Activated naive CD8-positive, alpha-beta T cell treated with anti-CD3 and anti-CD28 coated beads, Interleukin-2, amount 10 ng/mL, durations not matched to agents 7 days and 5 days (primary cell): ENCODE measurements around the gene LLGL2. TPM values are rescaled to one million over a fixed set of nuclear protein-coding genes. Genes with fewer than 3 reads are reported as not detected.

Experiments used
- ATAC-seq: fragments of 150-1000 bp; cut with Tn5 transposase; one replicate; pipeline ENCODE4 v1.10.0; 2021; ENCODE audit warnings: low read depth, moderate library complexity
- POLR2A ChIA-PET: fragments of 350-600 bp; sonication (Branson Sonifier 250); formaldehyde crosslinking; loops from one replicate; lab custom pipeline; 2021; ENCODE audit warnings: antibody characterized with exemption; lab: Charles Lee
- DNase-seq: peaks from one replicate; pipeline ENCODE4 v3.0.0; 2021
- H3K27ac Mint-ChIP-seq: one replicate; pipeline ENCODE4 v1.8.0; 2022; ENCODE audit warnings: mild to moderate bottlenecking, mixed read lengths
- H3K27me3 Mint-ChIP-seq: one replicate; pipeline ENCODE4 v1.8.0; 2022; ENCODE audit warnings: mild to moderate bottlenecking, moderate library complexity, mixed read lengths
- H3K36me3 Mint-ChIP-seq: one replicate; pipeline ENCODE4 v1.8.0; 2021; ENCODE audit warnings: mild to moderate bottlenecking, mixed read lengths
- H3K4me1 Mint-ChIP-seq: one replicate; pipeline ENCODE4 v1.8.0; 2021; ENCODE audit warnings: mixed read lengths
- H3K4me3 Mint-ChIP-seq: one replicate; pipeline ENCODE4 v1.8.0; 2022; ENCODE audit warnings: mild to moderate bottlenecking, moderate library complexity, mixed read lengths
- H3K9me3 Mint-ChIP-seq: one replicate; pipeline ENCODE4 v1.8.0; 2021; ENCODE audit warnings: mixed read lengths
- total RNA-seq, 2 experiments: library from RNA; stranded (reverse); gene quantifications; one replicate each; pipeline ENCODE4 v1.2.3, GENCODE V29; 2021

LLGL2 gene
- total RNA-seq, 2 experiments from 2014 or later = 36.9 to 37.2 TPM

- Mint-ChIP-seq H3K27me3 (no peaks in the 10 kb centered on the region), H3K36me3 (peaks cover 18% of the 10 kb centered on the region), H3K4me3 (no peak overlapping the region), H3K4me1 (peaks cover 23% of the 10 kb centered on the region), H3K27ac (peak overlapping the region; percentile 98), H3K9me3 (no peaks in the 10 kb centered on the region)
- ATAC-seq = no peak
- POLR2A ChIA-PET = interaction anchor here (0.8 to 4.6 kb wide), 2 partner anchors 29 to 224 kb away, joined by 4 to 27 read pairs; partner anchors contain the start of genes GGA3, MRPS7 and TMEM94
- no peak for DNase-seq
Measured at GRCh38 chr17:75486151-75486550, 39.3 kb upstream of the LLGL2 start.

DNA sequence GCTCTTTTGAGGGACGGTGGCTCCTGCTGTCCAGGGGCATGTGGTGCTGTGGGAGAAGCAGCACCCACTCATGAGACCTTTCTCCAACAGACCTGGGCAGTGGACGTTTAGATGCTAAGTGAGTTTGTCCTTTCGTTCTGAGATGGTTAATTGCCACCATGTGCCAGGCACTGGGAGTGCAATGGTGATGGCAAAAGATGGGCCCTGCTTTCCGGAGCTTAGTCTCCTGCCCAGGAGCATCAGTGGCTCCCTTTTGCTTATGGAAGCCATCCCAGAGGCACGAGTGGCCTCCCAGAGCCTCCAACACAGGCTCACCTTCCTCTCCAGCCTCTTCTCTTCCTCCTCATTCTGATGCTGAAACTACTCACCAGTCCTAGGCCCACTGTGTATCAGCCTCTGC is 38.5 kb upstream of the LLGL2 start:
- peaks cover 23% of the 10 kb centered on the region for H3K4me1 Mint-ChIP-seq
- peak overlapping the region; percentile 98 for H3K27ac Mint-ChIP-seq
- H3K27me3 Mint-ChIP-seq = no peaks in the 10 kb centered on the region
- DNase-seq (no peak), ATAC-seq (no peak)
- peak overlapping the region; percentile 77 for H3K4me3 Mint-ChIP-seq
- H3K9me3 Mint-ChIP-seq = no peaks in the 10 kb centered on the region
- peaks cover 18% of the 10 kb centered on the region for H3K36me3 Mint-ChIP-seq
- POLR2A ChIA-PET = interaction anchor here (0.6 to 4.6 kb wide), 12 partner anchors 10 to 216 kb away, joined by 3 to 27 read pairs (median 5); partner anchors contain the start of genes MIF4GD, TMEM94 and TSEN54

GRCh38 chr17:75487351-75488070 is 38.0 kb upstream of the LLGL2 start:
- H3K9me3 Mint-ChIP-seq = no peaks in the 10 kb centered on the region
- H3K27me3 Mint-ChIP-seq = no peaks in the 10 kb centered on the region
- DNase-seq = peak; percentile 72
- H3K4me1 Mint-ChIP-seq = peaks cover 23% of the 10 kb centered on the region
- peaks cover 18% of the 10 kb centered on the region for H3K36me3 Mint-ChIP-seq
- POLR2A ChIA-PET = interaction anchor here (0.7 to 4.6 kb wide), 12 partner anchors 9 to 216 kb away, joined by 3 to 27 read pairs (median 5); partner anchors contain the start of genes MIF4GD, TMEM94 and TSEN54
- peak; percentile 95 for ATAC-seq
- H3K4me3 Mint-ChIP-seq = peak overlapping the region; percentile 77
- peak overlapping the region; percentile 98 for H3K27ac Mint-ChIP-seq

GRCh38 chr17:75488693-75489510 is 36.6 kb upstream of the LLGL2 start:
- ATAC-seq = no peak
- POLR2A ChIA-PET = interaction anchor here (2.0 to 4.6 kb wide), 3 partner anchors 9 to 218 kb away, joined by 5 to 27 read pairs (median 6); partner anchors contain the start of genes MIF4GD and TMEM94
- Mint-ChIP-seq H3K4me3 (peak overlapping the region; percentile 5), H3K9me3 (no peaks in the 10 kb centered on the region), H3K27ac (peak overlapping the region; percentile 98), H3K36me3 (peaks cover 18% of the 10 kb centered on the region), H3K4me1 (peaks cover 23% of the 10 kb centered on the region), H3K27me3 (no peaks in the 10 kb centered on the region)
- no peak for DNase-seq

DNA sequence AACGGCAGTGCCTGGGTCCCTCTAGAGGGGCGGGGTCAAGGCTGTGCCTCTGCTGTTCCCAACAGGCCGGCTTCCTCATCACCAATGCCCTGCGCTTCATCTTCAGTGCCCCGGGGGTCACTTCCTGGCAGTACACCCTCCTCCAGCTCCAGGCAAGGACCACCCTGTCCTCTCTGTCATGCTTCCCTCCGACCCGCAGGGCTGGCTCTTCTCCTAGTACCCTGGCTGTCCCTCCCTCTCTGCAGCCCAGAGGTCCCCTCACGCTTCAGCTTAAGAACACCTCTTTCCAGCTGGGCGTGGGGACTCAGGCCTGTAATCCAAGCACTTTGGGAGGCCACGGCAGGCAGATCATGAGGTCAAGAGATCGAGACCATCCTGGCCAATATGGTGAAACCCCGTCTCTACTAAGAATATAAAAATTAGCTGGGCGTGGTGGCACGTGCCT is 36.0 kb upstream of the LLGL2 start:
- H3K4me3 Mint-ChIP-seq = no peak overlapping the region
- H3K4me1 Mint-ChIP-seq = peaks cover 23% of the 10 kb centered on the region
- no peaks in the 10 kb centered on the region for H3K27me3 Mint-ChIP-seq
- no peaks in the 10 kb centered on the region for H3K9me3 Mint-ChIP-seq
- POLR2A ChIA-PET = interaction anchor here (0.6 kb wide), 1 partner anchor 33 kb away, joined by 3 read pairs; the partner anchor contains the start of gene TMEM94
- peaks cover 18% of the 10 kb centered on the region for H3K36me3 Mint-ChIP-seq
- peak overlapping the region; percentile 77 for H3K27ac Mint-ChIP-seq
- DNase-seq (no peak), ATAC-seq (no peak)

DNA sequence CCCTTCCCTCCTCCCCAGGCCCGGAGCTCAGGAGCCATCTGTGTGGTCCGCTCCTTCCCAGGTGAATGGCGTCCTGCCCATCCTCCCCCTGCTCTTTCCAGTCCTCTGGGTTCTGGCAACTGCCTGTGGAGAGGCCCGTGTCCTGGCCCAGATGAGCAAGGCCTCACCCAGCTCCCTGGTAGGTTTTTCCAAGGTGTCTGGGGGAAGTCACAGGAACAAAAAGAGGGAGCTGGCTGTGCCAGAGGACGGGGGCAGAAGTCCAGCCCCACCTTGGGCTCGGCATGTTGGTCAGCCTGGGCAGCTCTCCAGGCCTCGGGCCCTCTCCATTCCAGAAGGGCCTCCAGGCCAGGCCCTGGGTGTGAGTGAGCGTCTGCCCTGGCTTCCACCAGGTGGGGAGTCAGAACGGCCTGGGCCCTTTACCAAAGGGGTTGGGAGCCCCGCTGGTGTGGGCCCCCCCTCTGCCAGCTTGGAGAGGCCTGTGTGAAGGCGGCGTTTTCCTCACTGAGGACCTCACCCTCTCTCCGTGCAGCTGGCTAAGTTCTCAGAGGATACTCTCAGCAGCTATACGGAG is 35.2 kb upstream of the LLGL2 start:
- Mint-ChIP-seq H3K27me3 (no peaks in the 10 kb centered on the region), H3K9me3 (no peaks in the 10 kb centered on the region), H3K4me3 (no peak overlapping the region), H3K36me3 (peaks cover 15% of the 10 kb centered on the region), H3K4me1 (peaks cover 20% of the 10 kb centered on the region), H3K27ac (peak overlapping the region; percentile 48)
- DNase-seq = no peak
- POLR2A ChIA-PET = interaction anchor here (0.6 kb wide), 1 partner anchor 34 kb away, joined by 3 read pairs; the partner anchor contains the start of gene TMEM94
- no peak for ATAC-seq

- Mint-ChIP-seq H3K9me3 (no peaks in the 10 kb centered on the region), H3K4me1 (peaks cover 20% of the 10 kb centered on the region), H3K4me3 (no peak overlapping the region), H3K27ac (no peak overlapping the region), H3K27me3 (no peaks in the 10 kb centered on the region), H3K36me3 (peaks cover 15% of the 10 kb centered on the region)
- POLR2A ChIA-PET = no interaction called here
- DNase-seq (no peak), ATAC-seq (no peak)
Measured at GRCh38 chr17:75490953-75491649, 34.4 kb upstream of the LLGL2 start.

DNA sequence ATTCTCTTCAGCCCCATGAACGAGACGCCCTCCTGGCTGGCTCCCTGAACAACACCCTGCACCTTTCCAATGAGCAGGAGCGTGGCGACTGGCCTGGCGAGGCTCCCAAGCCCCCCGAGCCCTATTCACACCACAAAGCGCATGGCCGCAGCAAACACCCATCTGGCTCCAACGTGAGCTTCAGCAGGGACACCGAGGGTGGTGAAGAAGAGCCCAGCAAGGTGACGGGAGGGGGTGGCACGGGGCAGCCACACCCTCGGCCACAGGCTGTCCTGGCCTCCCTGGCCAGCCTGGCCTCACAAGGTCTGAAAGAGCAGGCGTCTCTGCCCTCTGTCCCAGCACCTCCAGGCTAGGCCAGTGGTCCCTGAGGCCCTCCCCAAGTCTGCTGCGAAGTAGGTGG is 33.8 kb upstream of the LLGL2 start:
- POLR2A ChIA-PET = no interaction called here
- H3K9me3 Mint-ChIP-seq = no peaks in the 10 kb centered on the region
- H3K4me1 Mint-ChIP-seq = peaks cover 17% of the 10 kb centered on the region
- H3K27ac Mint-ChIP-seq = no peak overlapping the region
- DNase-seq (no peak), ATAC-seq (no peak)
- H3K36me3 Mint-ChIP-seq = peaks cover 9% of the 10 kb centered on the region
- H3K27me3 Mint-ChIP-seq = no peaks in the 10 kb centered on the region
- H3K4me3 Mint-ChIP-seq = no peak overlapping the region

GRCh38 chr17:75492555-75493168 is 32.8 kb upstream of the LLGL2 start:
- Mint-ChIP-seq H3K4me3 (no peak overlapping the region), H3K27me3 (no peaks in the 10 kb centered on the region), H3K36me3 (peaks cover 4% of the 10 kb centered on the region), H3K27ac (no peak overlapping the region), H3K4me1 (peaks cover 8% of the 10 kb centered on the region), H3K9me3 (no peaks in the 10 kb centered on the region)
- ATAC-seq (no peak), DNase-seq (no peak)
- POLR2A ChIA-PET = no interaction called here

GRCh38 chr17:75493476-75494129 is 31.9 kb upstream of the LLGL2 start:
- Mint-ChIP-seq H3K27ac (no peak overlapping the region), H3K36me3 (peaks cover 6% of the 10 kb centered on the region), H3K4me3 (no peak overlapping the region), H3K9me3 (no peaks in the 10 kb centered on the region), H3K4me1 (peaks cover 9% of the 10 kb centered on the region), H3K27me3 (no peaks in the 10 kb centered on the region)
- DNase-seq (no peak), ATAC-seq (no peak)
- POLR2A ChIA-PET = no interaction called here

DNA sequence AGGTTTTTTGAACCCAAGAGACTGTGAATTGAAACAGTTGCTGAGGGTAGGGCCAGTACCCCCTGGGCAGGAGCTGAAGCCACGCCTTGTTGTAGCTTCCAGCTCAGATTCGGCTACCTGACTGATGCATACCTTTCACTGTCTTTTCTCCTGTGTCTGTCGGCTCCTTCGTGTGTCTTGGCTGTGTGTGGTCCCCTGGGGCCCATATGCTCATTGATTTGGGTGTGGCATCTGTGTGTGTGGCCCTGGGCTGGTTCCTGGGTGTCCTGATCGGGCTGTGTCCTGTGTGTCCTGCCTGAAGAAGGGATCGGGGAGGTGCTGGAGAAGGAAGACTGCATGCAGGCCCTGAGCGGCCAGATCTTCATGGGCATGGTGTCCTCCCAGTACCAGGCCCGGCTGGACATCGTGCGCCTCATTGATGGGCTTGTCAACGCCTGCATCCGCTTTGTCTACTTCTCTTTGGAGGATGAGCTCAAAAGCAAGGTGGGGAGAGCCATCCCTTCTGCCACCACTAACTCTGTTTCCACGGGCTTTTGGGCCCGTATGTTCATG is 31.1 kb upstream of the LLGL2 start:
- ATAC-seq = no peak
- POLR2A ChIA-PET = no interaction called here
- no peak for DNase-seq
- Mint-ChIP-seq H3K9me3 (no peaks in the 10 kb centered on the region), H3K4me1 (peaks cover 9% of the 10 kb centered on the region), H3K4me3 (no peak overlapping the region), H3K27me3 (no peaks in the 10 kb centered on the region), H3K36me3 (peaks cover 6% of the 10 kb centered on the region), H3K27ac (peak overlapping the region; percentile 5)
